Measurements from ENCODE around the gene SPOCK3.
"Not testable (repeated sequence)": the region's sequence is repeated elsewhere in the genome, so short reads cannot be mapped to it uniquely, and the experiment has no call there.

SPOCK3 gene

GRCh38 chr4:166924424-166924823 lies 309.9 kb downstream of the SPOCK3 start:
- no peak for DNase-seq

- no peak for DNase-seq
These were observed 320.4 kb downstream of the SPOCK3 start for GRCh38 chr4:166913926-166914325.

- DNase-seq = no peak
These were observed 330.9 kb downstream of the SPOCK3 start for GRCh38 chr4:166903408-166903807.

- no peak for DNase-seq
These were observed 331.4 kb downstream of the SPOCK3 start for GRCh38 chr4:166902941-166903340.

GRCh38 chr4:166896254-166896653 lies 338.0 kb downstream of the SPOCK3 start:
- DNase-seq = no peak

GRCh38 chr4:166895771-166896170 lies 338.5 kb downstream of the SPOCK3 start:
- no peak for DNase-seq

GRCh38 chr4:166887457-166887856 lies 346.8 kb downstream of the SPOCK3 start:
- DNase-seq = no peak

- no peak for DNase-seq
These were observed 347.6 kb downstream of the SPOCK3 start for GRCh38 chr4:166886718-166887117.

GRCh38 chr4:166882221-166882620 lies 352.1 kb downstream of the SPOCK3 start:
- DNase-seq = no peak

GRCh38 chr4:166875821-166876220 lies 358.5 kb downstream of the SPOCK3 start:
- no peak for DNase-seq

GRCh38 chr4:166862032-166862431 lies 372.3 kb downstream of the SPOCK3 start:
- DNase-seq = no peak

- DNase-seq = not testable (repeated sequence)
These were observed 383.9 kb downstream of the SPOCK3 start for GRCh38 chr4:166850398-166850797.

- DNase-seq = no peak
These were observed 387.4 kb downstream of the SPOCK3 start for GRCh38 chr4:166846939-166847338.

GRCh38 chr4:166842795-166843261 lies 391.5 kb downstream of the SPOCK3 start:
- DNase-seq = no peak

- DNase-seq = no peak
These were observed 394.6 kb downstream of the SPOCK3 start for GRCh38 chr4:166839615-166840251.

- DNase-seq = no peak
These were observed 395.2 kb downstream of the SPOCK3 start for GRCh38 chr4:166838975-166839614.

- no peak for DNase-seq
These were observed 397.4 kb downstream of the SPOCK3 start for GRCh38 chr4:166836865-166837264.

GRCh38 chr4:166827629-166828028 lies 406.7 kb downstream of the SPOCK3 start:
- DNase-seq = no peak

GRCh38 chr4:166827167-166827566 lies 407.1 kb downstream of the SPOCK3 start:
- DNase-seq = no peak

- DNase-seq = no peak
These were observed 410.4 kb downstream of the SPOCK3 start for GRCh38 chr4:166823848-166824247.

- no peak for DNase-seq
These were observed 411.2 kb downstream of the SPOCK3 start for GRCh38 chr4:166823126-166823525.

- DNase-seq = no peak
These were observed 411.9 kb downstream of the SPOCK3 start for GRCh38 chr4:166822386-166822785.

GRCh38 chr4:166816890-166817289 lies 417.4 kb downstream of the SPOCK3 start:
- no peak for DNase-seq

- DNase-seq = no peak
These were observed 425.9 kb downstream of the SPOCK3 start for GRCh38 chr4:166808380-166808779.

GRCh38 chr4:166802346-166802745 lies 431.9 kb downstream of the SPOCK3 start:
- DNase-seq = no peak
